Lower leg skin (tissue), 3 donors: ENCODE measurements around the gene UPF3A.

Source experiments
- POLR2A ChIP-seq, 2 donors: fragments of 450-650 bp; IDR thresholded peaks; one replicate each; pipeline ENCODE4 v1.6.1; 2016 to 2017; ENCODE audit warnings: antibody characterized with exemption in 2 of 2, mild to moderate bottlenecking in 1 of 2, moderate library complexity in 1 of 2
- TF ChIP-seq, protein P1 (sequence below), 3 donors: fragments of 450-650 bp; IDR thresholded peaks; one replicate each; pipeline ENCODE4 v1.5.1; 2016; ENCODE audit warnings: antibody characterized with exemption in 3 of 3, mild to moderate bottlenecking in 3 of 3, moderate library complexity in 2 of 3

DNA sequence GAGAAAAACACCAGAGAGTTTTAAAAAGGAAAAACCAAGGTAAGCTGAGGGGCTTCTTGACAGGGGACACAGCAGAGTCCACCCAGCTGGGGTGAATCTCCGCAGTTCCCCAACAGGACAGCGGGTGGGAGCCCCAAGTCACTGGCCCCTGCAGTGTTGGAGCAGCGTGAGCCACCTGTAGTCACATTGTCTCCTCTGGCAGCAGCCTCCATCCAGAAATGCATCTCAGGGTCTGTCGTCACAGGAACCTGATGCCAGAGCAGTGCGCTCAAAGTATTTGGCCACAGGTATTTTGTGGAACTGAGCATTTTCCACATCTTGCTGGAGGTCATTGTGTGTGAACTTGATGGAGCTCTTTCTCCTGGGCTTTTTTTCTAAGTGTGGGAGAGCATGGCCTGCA lies 57.6 kb downstream of the UPF3A start:
- no peak for TF ChIP-seq POLR2A (IDR thresholded peaks at IDR 0.05)
- TF ChIP-seq, protein P1, sequence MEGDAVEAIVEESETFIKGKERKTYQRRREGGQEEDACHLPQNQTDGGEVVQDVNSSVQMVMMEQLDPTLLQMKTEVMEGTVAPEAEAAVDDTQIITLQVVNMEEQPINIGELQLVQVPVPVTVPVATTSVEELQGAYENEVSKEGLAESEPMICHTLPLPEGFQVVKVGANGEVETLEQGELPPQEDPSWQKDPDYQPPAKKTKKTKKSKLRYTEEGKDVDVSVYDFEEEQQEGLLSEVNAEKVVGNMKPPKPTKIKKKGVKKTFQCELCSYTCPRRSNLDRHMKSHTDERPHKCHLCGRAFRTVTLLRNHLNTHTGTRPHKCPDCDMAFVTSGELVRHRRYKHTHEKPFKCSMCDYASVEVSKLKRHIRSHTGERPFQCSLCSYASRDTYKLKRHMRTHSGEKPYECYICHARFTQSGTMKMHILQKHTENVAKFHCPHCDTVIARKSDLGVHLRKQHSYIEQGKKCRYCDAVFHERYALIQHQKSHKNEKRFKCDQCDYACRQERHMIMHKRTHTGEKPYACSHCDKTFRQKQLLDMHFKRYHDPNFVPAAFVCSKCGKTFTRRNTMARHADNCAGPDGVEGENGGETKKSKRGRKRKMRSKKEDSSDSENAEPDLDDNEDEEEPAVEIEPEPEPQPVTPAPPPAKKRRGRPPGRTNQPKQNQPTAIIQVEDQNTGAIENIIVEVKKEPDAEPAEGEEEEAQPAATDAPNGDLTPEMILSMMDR (IDR thresholded peaks at IDR 0.05) = no peak
